Aorta (tissue), 5 donors: ENCODE results near the gene CTNNBL1. TPM values are rescaled to one million over a fixed set of nuclear protein-coding genes. Genes with fewer than 3 reads are reported as not detected.
"Not testable (repeated sequence)": the region's sequence is repeated elsewhere in the genome, so short reads cannot be mapped to it uniquely, and the experiment has no call there.

Experiments used
- ATAC-seq: fragments of 200-7000 bp; cut with Tn5 transposase; one replicate; pipeline ENCODE4 v1.9.1; 2022; ENCODE audit warnings: moderate library complexity; ENCODE audit not compliant: low FRiP score
- DNase-seq, 2 donors: peaks; one replicate each; pipeline ENCODE4 v3.0.0-alpha.2; 2020
- H3K27ac ChIP-seq, 2 donors: one replicate each; pipeline ENCODE4 v1.5.1; 2013; ENCODE audit warnings: low read length in 2 of 2, mild to moderate bottlenecking in 2 of 2, moderate library complexity in 2 of 2, control low read depth in 1 of 2, inconsistent platforms in 1 of 2, low read depth in 1 of 2
- H3K27me3 ChIP-seq, 2 donors: one replicate each; pipeline ENCODE4 v1.6.1; 2013; ENCODE audit warnings: control low read depth in 1 of 2, low read length in 1 of 2, mild to moderate bottlenecking in 1 of 2, moderate library complexity in 1 of 2; ENCODE audit not compliant: insufficient read depth in 2 of 2, control insufficient read depth in 1 of 2
- H3K36me3 ChIP-seq, 2 donors: one replicate each; pipeline ENCODE4 v1.6.1; 2013; ENCODE audit warnings: control low read depth in 1 of 2, low read length in 1 of 2, mild to moderate bottlenecking in 1 of 2; ENCODE audit not compliant: insufficient read depth in 2 of 2, control insufficient read depth in 1 of 2
- H3K4me1 ChIP-seq, 2 donors: one replicate each; pipeline ENCODE4 v1.6.1; 2013; ENCODE audit warnings: low read length in 2 of 2, control low read depth in 1 of 2, mild to moderate bottlenecking in 1 of 2, moderate library complexity in 1 of 2; ENCODE audit not compliant: insufficient read depth in 2 of 2, control insufficient read depth in 1 of 2
- H3K4me3 ChIP-seq, 2 donors: one replicate each; pipeline ENCODE4 v1.5.1; 2013; ENCODE audit warnings: low read length in 2 of 2, control low read depth in 1 of 2, mild to moderate bottlenecking in 1 of 2
- H3K9me3 ChIP-seq: one replicate; pipeline ENCODE4 v1.6.1; 2013; ENCODE audit warnings: mild to moderate bottlenecking, low read length; ENCODE audit not compliant: control insufficient read depth
- WGBS, 2 donors: extraction: QIAGEN DNeasy Blood & Tissue Kit; methylation state at CpG; one replicate each; pipeline ENCODE4 v1.1.7; 2013; 5-methylcytosine and 5-hydroxymethylcytosine counted together
- intact Hi-C, 2 donors: fragments of 100-400 bp; cut with DNase I; formaldehyde crosslinking; loops; one replicate each; pipeline versions ENCODE4 v1.14.2 to v1.15.0; 2022
- polyA plus RNA-seq, 2 donors: library from polyadenylated mRNA; stranded (reverse); fragments of 200-250 nt; gene quantifications; one replicate each; pipeline ENCODE4 v1.2.3, GENCODE V29; 2013
- total RNA-seq, 2 donors: library from RNA; stranded (reverse); fragmentation: NEBNext Ultra II Directional; extraction: Animal tissue kit (Norgen Biotek cat#: 25700); gene quantifications; one replicate each; pipeline ENCODE4 v1.2.1, GENCODE V29; 2021
- donor health status: healthy with polysubstance abuse.
- donor health status: Bipolar disorder and iron deficiency.
- donor health status: DM: no; HTN: no; CAD: no.
- donor health status: DM: no; HTN: no; CAD: no.
- donor health status: DM: yes; HTN: yes; CAD: no.

CTNNBL1 gene
- total and polyA plus RNA-seq, 4 donors = 42.9 to 71.2 (median 54.4) TPM

- H3K9me3 ChIP-seq = no peaks in the 10 kb centered on the region
- intact Hi-C loops = no loop called here
- no peaks in the 10 kb centered on the region for H3K4me1 ChIP-seq
- ATAC-seq = no peak
- no peak overlapping the region for H3K27ac ChIP-seq
- H3K4me3 ChIP-seq = no peak overlapping the region
- 96 to 100% methylated on average over 3 of the region's 3 CpGs for WGBS, 2 donors
- no peak for DNase-seq
- H3K27me3 ChIP-seq = peaks cover 0 to 2% of the 10 kb centered on the region in 2 donors
- H3K36me3 ChIP-seq = no peaks in the 10 kb centered on the region
Observed at GRCh38 chr20:37672143-37672542, 21.7 kb upstream of the CTNNBL1 start.

GRCh38 chr20:37673444-37673843, 20.4 kb upstream of the CTNNBL1 start:
- DNase-seq (no peak), ATAC-seq (no peak)
- 13% methylated on average over 1 of the region's 1 CpG for WGBS, 2 donors
- Histone ChIP-seq H3K36me3 (no peaks in the 10 kb centered on the region), H3K4me3 (no peak overlapping the region), H3K4me1 (no peaks in the 10 kb centered on the region), H3K27ac (no peak overlapping the region), H3K9me3 (no peaks in the 10 kb centered on the region), H3K27me3 (peaks cover 0 to 2% of the 10 kb centered on the region in 2 donors)
- intact Hi-C loops = no loop called here

- intact Hi-C loops = no loop called here
- Histone ChIP-seq H3K9me3 (no peaks in the 10 kb centered on the region), H3K4me3 (no peak overlapping the region), H3K27ac (no peak overlapping the region), H3K27me3 (no peaks in the 10 kb centered on the region), H3K36me3 (no peaks in the 10 kb centered on the region), H3K4me1 (no peaks in the 10 kb centered on the region)
- WGBS, 2 donors = 58 to 61% methylated on average over 7 of the region's 7 CpGs
- ATAC-seq (no peak), DNase-seq (no peak)
Observed at GRCh38 chr20:37676440-37676839, 17.4 kb upstream of the CTNNBL1 start.

- no peak for ATAC-seq
- no peak for DNase-seq
- intact Hi-C loops = no loop called here
- Histone ChIP-seq H3K4me3 (no peak overlapping the region), H3K27me3 (no peaks in the 10 kb centered on the region), H3K4me1 (no peaks in the 10 kb centered on the region), H3K9me3 (no peaks in the 10 kb centered on the region), H3K27ac (no peak overlapping the region), H3K36me3 (no peaks in the 10 kb centered on the region)
- 21% methylated on average over 11 of the region's 11 CpGs for WGBS, 2 donors
Observed at GRCh38 chr20:37677969-37678861, 15.6 kb upstream of the CTNNBL1 start.

GRCh38 chr20:37679751-37680150, 14.1 kb upstream of the CTNNBL1 start:
- not testable (repeated sequence) for H3K4me3 ChIP-seq

GRCh38 chr20:37680420-37680819, 13.4 kb upstream of the CTNNBL1 start:
- Histone ChIP-seq H3K36me3 (no peaks in the 10 kb centered on the region), H3K4me1 (no peaks in the 10 kb centered on the region), H3K27ac (no peak overlapping the region), H3K9me3 (no peaks in the 10 kb centered on the region), H3K27me3 (no peaks in the 10 kb centered on the region), H3K4me3 (no peak overlapping the region)
- ATAC-seq (no peak), DNase-seq (no peak)
- intact Hi-C loops = no loop called here
- 24% methylated on average over 3 of the region's 3 CpGs for WGBS, 2 donors

More at GRCh38 chr20:37679751-37680150, 14.1 kb upstream of the CTNNBL1 start:
- H3K27ac ChIP-seq, DNase-seq, intact Hi-C loops, H3K36me3 ChIP-seq, ATAC-seq, H3K27me3 ChIP-seq, H3K9me3 ChIP-seq, H3K4me1 ChIP-seq: not testable (repeated sequence)
- WGBS, 2 donors = 81% methylated on average over 4 of the region's 4 CpGs

- DNase-seq (no peak), ATAC-seq (no peak)
- 61 to 67% methylated on average over 10 of the region's 10 CpGs for WGBS, 2 donors
- H3K27me3 ChIP-seq = no peaks in the 10 kb centered on the region
- no peaks in the 10 kb centered on the region for H3K36me3 ChIP-seq
- no peak overlapping the region for H3K4me3 ChIP-seq
- intact Hi-C loops = no loop called here
- H3K4me1 ChIP-seq = no peaks in the 10 kb centered on the region
- H3K27ac ChIP-seq = no peak overlapping the region
- no peaks in the 10 kb centered on the region for H3K9me3 ChIP-seq
Observed at GRCh38 chr20:37681384-37682112, 12.3 kb upstream of the CTNNBL1 start.

GRCh38 chr20:37683146-37683545, 10.7 kb upstream of the CTNNBL1 start:
- H3K9me3 ChIP-seq, H3K27ac ChIP-seq, H3K4me3 ChIP-seq, intact Hi-C loops, DNase-seq, ATAC-seq, H3K4me1 ChIP-seq, H3K36me3 ChIP-seq, H3K27me3 ChIP-seq: not testable (repeated sequence)
- WGBS, 2 donors = 73% methylated on average over 9 of the region's 9 CpGs
